Measurements from ENCODE around the gene TP53I13.

- TF ChIP-seq CTCF (conservative IDR thresholded peaks at IDR 0.05; ENCODE audit: low read length) (no peak), EZH2phosphoT487 (IDR thresholded peaks at IDR 0.05; ENCODE audit: borderline replicate concordance, low read depth, low read length) (no peak)
Observed at GRCh38 chr17:29567304-29567553, 1.3 kb upstream of the TP53I13 start.
